ENCODE data around the gene RBM3.

DNA sequence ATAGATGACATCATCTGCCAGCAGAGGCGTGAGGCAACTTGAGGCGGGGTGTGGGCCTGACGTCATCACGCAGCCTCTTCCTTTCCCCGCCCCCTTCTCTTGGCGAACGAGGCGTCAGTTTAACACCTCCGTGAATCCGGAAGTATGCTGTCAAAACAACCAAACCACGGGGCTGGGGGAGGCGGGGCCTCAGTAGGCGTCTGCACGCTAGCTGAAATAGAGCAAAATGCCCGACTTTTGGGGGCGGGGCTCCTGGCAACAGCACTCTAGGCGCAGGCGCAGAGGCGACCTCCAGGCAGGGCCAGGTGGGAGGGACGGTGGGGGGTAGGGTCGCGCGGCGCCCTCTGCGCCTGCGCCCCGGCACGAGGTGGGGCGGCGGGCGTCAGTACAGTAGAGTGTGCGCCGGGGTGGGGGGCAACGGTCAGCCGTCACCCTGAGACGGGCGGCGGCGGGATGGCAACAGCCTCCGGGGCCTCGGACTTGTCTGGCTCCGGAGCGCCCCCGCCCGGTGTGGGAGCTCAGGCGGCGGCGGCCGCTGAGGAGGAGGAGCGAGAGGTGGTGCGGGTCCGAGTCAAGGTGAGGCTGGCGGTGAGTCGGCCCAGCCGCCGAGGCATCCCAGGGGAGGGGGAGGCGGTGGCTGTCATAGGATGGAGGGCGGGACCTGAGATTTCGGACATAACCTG, 34.8 kb upstream of the RBM3 start, which contains the start of gene TBC1D25:
- TF ChIP-seq, protein P1, sequence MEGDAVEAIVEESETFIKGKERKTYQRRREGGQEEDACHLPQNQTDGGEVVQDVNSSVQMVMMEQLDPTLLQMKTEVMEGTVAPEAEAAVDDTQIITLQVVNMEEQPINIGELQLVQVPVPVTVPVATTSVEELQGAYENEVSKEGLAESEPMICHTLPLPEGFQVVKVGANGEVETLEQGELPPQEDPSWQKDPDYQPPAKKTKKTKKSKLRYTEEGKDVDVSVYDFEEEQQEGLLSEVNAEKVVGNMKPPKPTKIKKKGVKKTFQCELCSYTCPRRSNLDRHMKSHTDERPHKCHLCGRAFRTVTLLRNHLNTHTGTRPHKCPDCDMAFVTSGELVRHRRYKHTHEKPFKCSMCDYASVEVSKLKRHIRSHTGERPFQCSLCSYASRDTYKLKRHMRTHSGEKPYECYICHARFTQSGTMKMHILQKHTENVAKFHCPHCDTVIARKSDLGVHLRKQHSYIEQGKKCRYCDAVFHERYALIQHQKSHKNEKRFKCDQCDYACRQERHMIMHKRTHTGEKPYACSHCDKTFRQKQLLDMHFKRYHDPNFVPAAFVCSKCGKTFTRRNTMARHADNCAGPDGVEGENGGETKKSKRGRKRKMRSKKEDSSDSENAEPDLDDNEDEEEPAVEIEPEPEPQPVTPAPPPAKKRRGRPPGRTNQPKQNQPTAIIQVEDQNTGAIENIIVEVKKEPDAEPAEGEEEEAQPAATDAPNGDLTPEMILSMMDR (IDR thresholded peaks at IDR 0.05; ENCODE audit: insufficient read depth, low read length): no peak
- TF ChIP-seq POLR2AphosphoS5 (IDR thresholded peaks at IDR 0.05; ENCODE audit: low read depth): no peak
